DND-41 (cell line): ENCODE data around the gene NFE2L2.
A peak's percentile ranks its signal among the peaks of the same experiment; 100 is the strongest.

Experiments used
- ATAC-seq: fragments of 200-7000 bp; cut with Tn5 transposase; 3 replicates; pipeline ENCODE4 v1.9.1; 2021; ENCODE audit warnings: low read depth; ENCODE audit not compliant: insufficient read depth
- DNase-seq: peaks from one replicate; pipeline ENCODE4 v3.0.0-alpha.2; 2020
- H2AFZ ChIP-seq: 2 replicates; pipeline ENCODE4 v1.6.0; 2012; ENCODE audit warnings: low read depth, low read length
- H3K27ac ChIP-seq: 2 replicates; pipeline ENCODE4 v1.5.1; 2012; ENCODE audit warnings: low read length, inconsistent platforms
- H3K27me3 ChIP-seq: fragments of 200-600 bp; sonication (generic); 2 replicates; pipeline ENCODE4 v1.6.0; 2012; ENCODE audit warnings: low read length, mild to moderate bottlenecking, inconsistent platforms; ENCODE audit not compliant: insufficient read depth, poor library complexity
- H3K36me3 ChIP-seq: 2 replicates; pipeline ENCODE4 v1.5.1; 2012; ENCODE audit warnings: low read length, inconsistent platforms; ENCODE audit not compliant: insufficient read depth
- H3K4me1 ChIP-seq: 2 replicates; pipeline ENCODE4 v1.5.1; 2012; ENCODE audit warnings: mild to moderate bottlenecking, low read length; ENCODE audit not compliant: insufficient read depth
- H3K4me2 ChIP-seq: 2 replicates; pipeline ENCODE4 v1.6.0; 2012; ENCODE audit warnings: mild to moderate bottlenecking, moderate library complexity, low read length, inconsistent platforms; ENCODE audit not compliant: insufficient read depth
- H3K4me3 ChIP-seq, 2 experiments: fragments of 200-600 bp in 1 of 2; shearing (Covaris generic) in 1 of 2; 2 replicates each; pipeline ENCODE4 v1.5.1; 2012 to 2016; ENCODE audit warnings: inconsistent platforms in 2 of 2, low read length in 2 of 2, mild to moderate bottlenecking in 2 of 2, low read depth in 1 of 2, moderate library complexity in 1 of 2
- H3K79me2 ChIP-seq: 2 replicates; pipeline ENCODE4 v1.6.0; 2012; ENCODE audit warnings: low read length, inconsistent platforms; ENCODE audit not compliant: insufficient read depth
- H3K9ac ChIP-seq: 2 replicates; pipeline ENCODE4 v1.6.0; 2012; ENCODE audit warnings: low read depth, mild to moderate bottlenecking, inconsistent platforms, low read length, moderate library complexity
- H3K9me3 ChIP-seq: 2 replicates; pipeline ENCODE4 v1.5.1; 2012; ENCODE audit warnings: low read length, moderate library complexity, mild to moderate bottlenecking, inconsistent platforms; ENCODE audit not compliant: insufficient read depth, severe bottlenecking
- H4K20me1 ChIP-seq: 2 replicates; pipeline ENCODE4 v1.6.0; 2012; ENCODE audit warnings: low read length; ENCODE audit not compliant: insufficient read depth
- EZH2 ChIP-seq: IDR thresholded peaks from 3 replicates; pipeline ENCODE4 v1.6.1; 2012; ENCODE audit warnings: borderline replicate concordance, low read depth, mild to moderate bottlenecking, moderate library complexity, low read length, inconsistent platforms; ENCODE audit not compliant: severe bottlenecking
- TF ChIP-seq, protein P1 (sequence below): IDR thresholded peaks from 2 replicates; pipeline ENCODE4 v1.5.1; 2012; ENCODE audit warnings: borderline replicate concordance, low read length, moderate library complexity, mild to moderate bottlenecking; ENCODE audit not compliant: poor library complexity, severe bottlenecking; ENCODE audit errors: extremely low read depth

The NFE2L2 gene

GRCh38 chr2:177282787-177283572 is 18.5 kb upstream of the NFE2L2 start:
- no peak overlapping the region for H3K9ac ChIP-seq
- H3K4me2 ChIP-seq, result no peak overlapping the region
- H3K4me3 ChIP-seq, result no peak overlapping the region
- H4K20me1 ChIP-seq, result no peaks in the 10 kb centered on the region
- no peak overlapping the region for H3K27ac ChIP-seq
- no peak overlapping the region for H2AFZ ChIP-seq
- no peak for DNase-seq
- no peaks in the 10 kb centered on the region for H3K36me3 ChIP-seq
- H3K9me3 ChIP-seq, result no peaks in the 10 kb centered on the region
- TF ChIP-seq EZH2, result no peak
- TF ChIP-seq, protein P1, sequence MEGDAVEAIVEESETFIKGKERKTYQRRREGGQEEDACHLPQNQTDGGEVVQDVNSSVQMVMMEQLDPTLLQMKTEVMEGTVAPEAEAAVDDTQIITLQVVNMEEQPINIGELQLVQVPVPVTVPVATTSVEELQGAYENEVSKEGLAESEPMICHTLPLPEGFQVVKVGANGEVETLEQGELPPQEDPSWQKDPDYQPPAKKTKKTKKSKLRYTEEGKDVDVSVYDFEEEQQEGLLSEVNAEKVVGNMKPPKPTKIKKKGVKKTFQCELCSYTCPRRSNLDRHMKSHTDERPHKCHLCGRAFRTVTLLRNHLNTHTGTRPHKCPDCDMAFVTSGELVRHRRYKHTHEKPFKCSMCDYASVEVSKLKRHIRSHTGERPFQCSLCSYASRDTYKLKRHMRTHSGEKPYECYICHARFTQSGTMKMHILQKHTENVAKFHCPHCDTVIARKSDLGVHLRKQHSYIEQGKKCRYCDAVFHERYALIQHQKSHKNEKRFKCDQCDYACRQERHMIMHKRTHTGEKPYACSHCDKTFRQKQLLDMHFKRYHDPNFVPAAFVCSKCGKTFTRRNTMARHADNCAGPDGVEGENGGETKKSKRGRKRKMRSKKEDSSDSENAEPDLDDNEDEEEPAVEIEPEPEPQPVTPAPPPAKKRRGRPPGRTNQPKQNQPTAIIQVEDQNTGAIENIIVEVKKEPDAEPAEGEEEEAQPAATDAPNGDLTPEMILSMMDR, result no peak
- H3K27me3 ChIP-seq, result no peaks in the 10 kb centered on the region
- no peak for ATAC-seq
- H3K79me2 ChIP-seq, result no peaks in the 10 kb centered on the region
- no peaks in the 10 kb centered on the region for H3K4me1 ChIP-seq

- Histone ChIP-seq H4K20me1 (no peaks in the 10 kb centered on the region), H3K9ac (no peak overlapping the region), H3K9me3 (no peaks in the 10 kb centered on the region), H3K79me2 (no peaks in the 10 kb centered on the region), H3K27me3 (no peaks in the 10 kb centered on the region), H3K27ac (no peak overlapping the region), H3K4me1 (no peaks in the 10 kb centered on the region), H3K4me2 (no peak overlapping the region), H2AFZ (no peak overlapping the region), H3K4me3 (no peak overlapping the region), H3K36me3 (no peaks in the 10 kb centered on the region)
- DNase-seq, result no peak
- TF ChIP-seq, protein P1, result no peak
- no peak for TF ChIP-seq EZH2
- 0 out of 3 replicates have a peak, but pooled peaks have one; percentile 39 for ATAC-seq
Measured at GRCh38 chr2:177282181-177282641, 17.7 kb upstream of the NFE2L2 start.

DNA sequence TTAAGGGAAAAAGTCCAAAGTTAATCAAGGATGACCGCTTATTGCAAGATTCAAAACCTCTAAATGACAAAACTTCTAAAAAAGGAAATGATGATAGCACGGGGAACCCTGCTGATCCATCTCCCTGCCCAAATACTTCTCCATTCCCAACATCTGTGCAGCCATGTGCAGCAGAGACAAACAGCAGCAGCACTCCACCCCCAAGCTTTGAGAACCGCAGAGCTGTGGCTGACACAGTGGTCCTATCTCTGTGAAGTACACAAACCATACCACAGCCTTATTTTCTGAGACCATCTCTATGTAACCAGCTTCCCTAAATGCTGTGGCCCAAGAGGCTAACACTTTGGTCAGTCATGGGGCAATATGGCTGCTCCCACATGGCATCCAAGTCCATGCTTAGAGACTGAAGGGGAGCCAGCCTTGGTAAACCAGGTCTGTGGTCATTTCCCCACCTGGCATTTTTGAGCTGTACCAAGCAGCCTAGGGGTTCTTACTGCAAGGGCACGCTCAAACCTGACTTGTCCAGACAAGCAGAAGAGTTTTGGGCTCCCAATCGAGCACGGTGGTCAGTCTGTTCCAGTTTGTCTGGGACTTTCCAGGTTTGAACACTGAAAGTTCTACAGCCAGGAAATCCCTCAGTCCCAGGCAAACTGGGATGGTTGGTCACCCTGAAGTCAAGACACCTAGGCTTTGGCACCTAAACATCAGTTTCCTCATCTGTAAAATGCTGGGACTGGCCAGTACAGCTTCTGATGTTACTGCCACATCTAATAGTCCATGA is 17.1 kb upstream of the NFE2L2 start:
- H3K79me2 ChIP-seq, result no peaks in the 10 kb centered on the region
- DNase-seq (no peak), ATAC-seq (no peak)
- no peaks in the 10 kb centered on the region for H3K36me3 ChIP-seq
- H3K27ac ChIP-seq, result no peak overlapping the region
- H4K20me1 ChIP-seq, result no peaks in the 10 kb centered on the region
- H3K27me3 ChIP-seq, result no peaks in the 10 kb centered on the region
- no peaks in the 10 kb centered on the region for H3K9me3 ChIP-seq
- H3K4me1 ChIP-seq, result no peaks in the 10 kb centered on the region
- H2AFZ ChIP-seq, result no peak overlapping the region
- H3K4me3 ChIP-seq, result no peak overlapping the region
- no peak overlapping the region for H3K9ac ChIP-seq
- no peak overlapping the region for H3K4me2 ChIP-seq
- TF ChIP-seq EZH2, result no peak
- TF ChIP-seq, protein P1, result no peak
